GM12892 (cell line): ENCODE data around the gene BROX.

Experiments used
- POLR2A ChIP-seq: IDR thresholded peaks from 2 replicates; pipeline ENCODE4 v1.6.1; 2011; ENCODE audit warnings: low read depth, low read length, control low read depth
- POLR2AphosphoS5 ChIP-seq: IDR thresholded peaks from 2 replicates; pipeline ENCODE4 v1.6.1; 2011; ENCODE audit warnings: low read depth, low read length, control low read depth

DNA sequence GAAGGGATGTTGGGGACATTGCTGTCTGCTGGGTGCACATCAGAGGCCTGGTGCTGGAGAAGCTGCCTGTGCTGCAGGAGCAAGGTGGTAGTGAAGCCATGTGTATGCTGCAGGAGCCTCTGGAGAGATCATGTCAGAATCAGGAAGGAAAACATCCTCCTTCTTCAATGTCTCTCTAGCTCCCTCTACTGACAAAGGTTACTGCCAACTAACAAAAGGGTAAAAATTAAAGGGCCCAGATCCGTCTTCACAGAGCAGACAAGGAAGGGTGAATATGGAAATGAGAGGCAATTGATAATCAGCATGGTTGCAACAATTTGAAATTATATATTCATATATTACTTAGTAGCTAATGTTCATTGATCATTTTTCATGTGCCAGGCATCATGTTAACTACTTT lies 56.8 kb downstream of the BROX start:
- TF ChIP-seq POLR2A (no peak), POLR2AphosphoS5 (no peak)
